Hepatocyte (in vitro differentiated cells): ENCODE measurements around the gene TBC1D4. TPM values are rescaled to one million over a fixed set of nuclear protein-coding genes. Genes with fewer than 3 reads are reported as not detected.

ENCODE experiments used
- DNase-seq: peaks from one replicate; pipeline ENCODE4 v3.0.0-alpha.2; 2016; ENCODE audit warnings: low spot score
- H2AFZ ChIP-seq: fragments of 200-600 bp; sonication (generic); 2 replicates; pipeline ENCODE4 v1.6.0; 2016; ENCODE audit warnings: antibody characterized with exemption, mild to moderate bottlenecking
- H3K27ac ChIP-seq: fragments of 200-600 bp; sonication (generic); 2 replicates; pipeline ENCODE4 v1.5.1; 2016; ENCODE audit warnings: mild to moderate bottlenecking
- H3K27me3 ChIP-seq: fragments of 200-600 bp; sonication (generic); 2 replicates; pipeline ENCODE4 v1.6.1; 2016
- H3K36me3 ChIP-seq: fragments of 200-600 bp; sonication (generic); replicated peaks from 2 replicates; pipeline ENCODE4 v1.5.1; 2016; ENCODE audit warnings: low read depth; ENCODE audit not compliant: insufficient read depth
- H3K4me1 ChIP-seq: fragments of 200-600 bp; sonication (generic); 2 replicates; pipeline ENCODE4 v1.5.1; 2016; ENCODE audit warnings: mild to moderate bottlenecking, moderate library complexity; ENCODE audit not compliant: insufficient read depth
- H3K4me2 ChIP-seq: fragments of 200-600 bp; sonication (generic); 2 replicates; pipeline ENCODE4 v1.6.0; 2016
- H3K4me3 ChIP-seq: fragments of 200-600 bp; sonication (generic); 2 replicates; pipeline ENCODE4 v1.5.1; 2016; ENCODE audit warnings: mild to moderate bottlenecking
- H3K79me2 ChIP-seq: fragments of 200-600 bp; sonication (generic); 2 replicates; pipeline ENCODE4 v1.6.0; 2017; ENCODE audit warnings: mild to moderate bottlenecking
- H3K9me2 ChIP-seq: fragments of 200-600 bp; sonication (generic); replicated peaks from 2 replicates; pipeline ENCODE4 v1.6.0; 2017; ENCODE audit warnings: mild to moderate bottlenecking; ENCODE audit not compliant: insufficient read depth
- H3K9me3 ChIP-seq: fragments of 200-600 bp; sonication (generic); 2 replicates; pipeline ENCODE4 v1.5.1; 2016; ENCODE audit warnings: low read depth, mild to moderate bottlenecking
- H4K20me1 ChIP-seq: fragments of 200-600 bp; sonication (generic); 2 replicates; pipeline ENCODE4 v1.6.0; 2016; ENCODE audit warnings: mild to moderate bottlenecking; ENCODE audit not compliant: insufficient read depth, poor library complexity, severe bottlenecking
- EZH2 ChIP-seq: fragments of 200-600 bp; sonication (generic); IDR thresholded peaks from 2 replicates; pipeline ENCODE4 v1.6.1; 2016; ENCODE audit warnings: antibody characterized with exemption, mild to moderate bottlenecking, borderline replicate concordance
- EZH2phosphoT487 ChIP-seq: fragments of 200-600 bp; sonication (generic); IDR thresholded peaks from one replicate; pipeline ENCODE4 v1.6.1; 2018; ENCODE audit warnings: antibody characterized with exemption, mild to moderate bottlenecking, low read depth, moderate library complexity; ENCODE audit not compliant: unreplicated experiment, severe bottlenecking
- WGBS: methylation state at CpG from one replicate; pipeline ENCODE4 v1.1.6; 2016; ENCODE audit warnings: low lambda C conversion rate; ENCODE audit errors: missing lambda C conversion rate; 5-methylcytosine and 5-hydroxymethylcytosine counted together
- polyA plus RNA-seq: library from polyadenylated mRNA; unstranded; fragments of >200 nt; fragmentation: Nextera tagmentation; extraction: Ambion mirVana; gene quantifications from 2 replicates; pipeline ENCODE4 v1.2.1, GENCODE V29; 2016
- total RNA-seq: library from RNA; depleted of rRNA; stranded (reverse); fragments of >200 nt; gene quantifications from 2 replicates; pipeline ENCODE4 v1.2.3, GENCODE V29; 2014
- TF ChIP-seq, protein P1 (sequence below): fragments of 200-600 bp; sonication (generic); IDR thresholded peaks from 2 replicates; pipeline ENCODE4 v1.5.1; 2016; ENCODE audit warnings: antibody characterized with exemption, mild to moderate bottlenecking; ENCODE audit not compliant: poor library complexity

Gene TBC1D4
- total and polyA plus RNA-seq, 2 experiments from 2014 or later: 7.6 to 17.1 TPM

GRCh38 chr13:75299913-75300862 is 181.8 kb downstream of the TBC1D4 start:
- Histone ChIP-seq H3K79me2 (no peaks in the 10 kb centered on the region), H3K36me3 (no peaks in the 10 kb centered on the region), H3K9me3 (no peaks in the 10 kb centered on the region), H4K20me1 (no peaks in the 10 kb centered on the region), H3K4me3 (no peak overlapping the region), H3K9me2 (no peaks in the 10 kb centered on the region), H2AFZ (no peak overlapping the region), H3K4me1 (no peaks in the 10 kb centered on the region), H3K27ac (no peak overlapping the region), H3K4me2 (no peak overlapping the region), H3K27me3 (no peaks in the 10 kb centered on the region)
- DNase-seq: no peak
- no peak for TF ChIP-seq EZH2
- TF ChIP-seq, protein P1, sequence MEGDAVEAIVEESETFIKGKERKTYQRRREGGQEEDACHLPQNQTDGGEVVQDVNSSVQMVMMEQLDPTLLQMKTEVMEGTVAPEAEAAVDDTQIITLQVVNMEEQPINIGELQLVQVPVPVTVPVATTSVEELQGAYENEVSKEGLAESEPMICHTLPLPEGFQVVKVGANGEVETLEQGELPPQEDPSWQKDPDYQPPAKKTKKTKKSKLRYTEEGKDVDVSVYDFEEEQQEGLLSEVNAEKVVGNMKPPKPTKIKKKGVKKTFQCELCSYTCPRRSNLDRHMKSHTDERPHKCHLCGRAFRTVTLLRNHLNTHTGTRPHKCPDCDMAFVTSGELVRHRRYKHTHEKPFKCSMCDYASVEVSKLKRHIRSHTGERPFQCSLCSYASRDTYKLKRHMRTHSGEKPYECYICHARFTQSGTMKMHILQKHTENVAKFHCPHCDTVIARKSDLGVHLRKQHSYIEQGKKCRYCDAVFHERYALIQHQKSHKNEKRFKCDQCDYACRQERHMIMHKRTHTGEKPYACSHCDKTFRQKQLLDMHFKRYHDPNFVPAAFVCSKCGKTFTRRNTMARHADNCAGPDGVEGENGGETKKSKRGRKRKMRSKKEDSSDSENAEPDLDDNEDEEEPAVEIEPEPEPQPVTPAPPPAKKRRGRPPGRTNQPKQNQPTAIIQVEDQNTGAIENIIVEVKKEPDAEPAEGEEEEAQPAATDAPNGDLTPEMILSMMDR: no peak
- TF ChIP-seq EZH2phosphoT487: no peak
- 76% methylated on average over 4 of the region's 4 CpGs for WGBS

DNA sequence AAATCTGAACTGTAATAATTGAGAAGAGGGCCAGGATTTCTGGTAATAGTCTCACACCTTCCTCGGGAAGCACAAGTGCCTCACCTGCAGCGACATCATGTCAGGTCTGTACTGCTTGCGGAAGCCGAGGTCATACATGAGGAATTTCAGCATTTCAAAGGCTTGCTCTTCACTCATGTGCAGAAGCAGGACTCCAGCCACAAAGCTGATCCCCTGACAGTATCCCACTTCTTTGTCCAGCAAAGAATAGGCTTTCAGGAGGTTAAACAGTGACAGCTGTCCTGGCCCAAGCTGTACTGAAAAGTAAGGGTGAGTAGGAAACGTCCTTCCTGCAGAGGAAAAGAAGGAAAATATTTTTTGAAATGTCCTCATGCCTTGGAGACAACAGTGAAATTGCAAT is 182.7 kb downstream of the TBC1D4 start:
- no peaks in the 10 kb centered on the region for H3K27me3 ChIP-seq
- no peak overlapping the region for H3K4me3 ChIP-seq
- no peak for DNase-seq
- no peaks in the 10 kb centered on the region for H3K79me2 ChIP-seq
- H3K4me1 ChIP-seq: no peaks in the 10 kb centered on the region
- H3K9me3 ChIP-seq: no peaks in the 10 kb centered on the region
- WGBS: 61% methylated on average over 5 of the region's 5 CpGs
- H3K36me3 ChIP-seq: no peaks in the 10 kb centered on the region
- TF ChIP-seq EZH2phosphoT487 (no peak), EZH2 (no peak)
- TF ChIP-seq, protein P1: no peak
- no peak overlapping the region for H2AFZ ChIP-seq
- H4K20me1 ChIP-seq: no peaks in the 10 kb centered on the region
- no peaks in the 10 kb centered on the region for H3K9me2 ChIP-seq
- H3K27ac ChIP-seq: no peak overlapping the region
- H3K4me2 ChIP-seq: no peak overlapping the region

- Histone ChIP-seq H3K4me1 (no peaks in the 10 kb centered on the region), H3K79me2 (no peaks in the 10 kb centered on the region), H4K20me1 (no peaks in the 10 kb centered on the region), H3K27me3 (no peaks in the 10 kb centered on the region), H3K27ac (no peak overlapping the region), H3K36me3 (no peaks in the 10 kb centered on the region), H3K9me3 (no peaks in the 10 kb centered on the region), H3K4me2 (no peak overlapping the region), H2AFZ (no peak overlapping the region), H3K9me2 (no peaks in the 10 kb centered on the region), H3K4me3 (no peak overlapping the region)
- no peak for TF ChIP-seq EZH2
- TF ChIP-seq, protein P1: no peak
- TF ChIP-seq EZH2phosphoT487: no peak
- DNase-seq: no peak
- 3% methylated on average over 1 of the region's 1 CpG for WGBS
These were observed 185.3 kb downstream of the TBC1D4 start for GRCh38 chr13:75296641-75297040.
